Left lung (tissue), 10 donors: ENCODE data around the gene ARHGDIG. TPM values are rescaled to one million over a fixed set of nuclear protein-coding genes. Genes with fewer than 3 reads are reported as not detected.

Experiments used
- ATAC-seq: fragments of 200-7000 bp; cut with Tn5 transposase; one replicate; pipeline ENCODE4 v1.9.1; 2020; ENCODE audit warnings: moderate library complexity
- DNase-seq, 4 donors: peaks; one replicate each; pipeline ENCODE4 v3.0.0-alpha.2; 2013 to 2020
- H3K27ac ChIP-seq, 2 donors: fragments of 200-600 bp; sonication (generic) in 1 of 2; one replicate each; pipeline versions ENCODE4 v1.5.0 to v1.8.0; 2020 to 2021
- H3K27me3 ChIP-seq, 2 donors: fragments of 200-600 bp; sonication (generic) in 1 of 2; one replicate each; pipeline versions ENCODE4 v1.5.0 to v1.8.0; 2020 to 2021
- H3K36me3 ChIP-seq, 2 donors: fragments of 200-600 bp; sonication (generic) in 1 of 2; one replicate each; pipeline versions ENCODE4 v1.5.0 to v1.8.0; 2020 to 2021
- H3K4me1 ChIP-seq, 2 donors: fragments of 200-600 bp; one replicate each; pipeline ENCODE4 v1.8.0; 2021
- H3K4me3 ChIP-seq, 2 donors: fragments of 200-600 bp; sonication (generic) in 1 of 2; one replicate each; pipeline versions ENCODE4 v1.5.0 to v1.8.0; 2020 to 2021; ENCODE audit warnings: mild to moderate bottlenecking in 1 of 2
- H3K9me3 ChIP-seq, 2 donors: fragments of 200-600 bp; sonication (generic) in 1 of 2; one replicate each; pipeline versions ENCODE4 v1.5.0 to v1.8.0; 2020 to 2021
- intact Hi-C, 2 donors: fragments of 100-400 bp; cut with DNase I; formaldehyde crosslinking; loops; one replicate each; pipeline versions ENCODE4 v1.11.2 to v1.14.2; 2022
- polyA plus RNA-seq, 6 donors: library from polyadenylated mRNA; unstranded; fragments of 120-200 nt; gene quantifications; one replicate each; pipeline ENCODE4 v1.2.1, GENCODE V29; 2013; ENCODE audit not compliant: insufficient read length in 6 of 6
- total RNA-seq, 2 donors: library from RNA; stranded (reverse); fragmentation: NEBNext Ultra II Directional; extraction: Animal tissue kit (Norgen Biotek cat#: 25700); gene quantifications; one replicate each; pipeline ENCODE4 v1.2.1, GENCODE V29; 2021
- TF ChIP-seq, protein P1 (sequence below), 2 donors: fragments of 200-600 bp; sonication (generic) in 1 of 2; IDR thresholded peaks; one replicate each; pipeline versions ENCODE4 v1.5.0 to v1.8.0; 2021; ENCODE audit warnings: antibody characterized with exemption in 2 of 2
- donor health status: DM: no; HTN: yes; CAD: no.
- donor health status: DM: no; HTN: no; CAD: no.

ARHGDIG gene
- total and polyA plus RNA-seq, 8 donors, result 0.52 to 2.6 (median 1.0) TPM; not detected in 1

DNA sequence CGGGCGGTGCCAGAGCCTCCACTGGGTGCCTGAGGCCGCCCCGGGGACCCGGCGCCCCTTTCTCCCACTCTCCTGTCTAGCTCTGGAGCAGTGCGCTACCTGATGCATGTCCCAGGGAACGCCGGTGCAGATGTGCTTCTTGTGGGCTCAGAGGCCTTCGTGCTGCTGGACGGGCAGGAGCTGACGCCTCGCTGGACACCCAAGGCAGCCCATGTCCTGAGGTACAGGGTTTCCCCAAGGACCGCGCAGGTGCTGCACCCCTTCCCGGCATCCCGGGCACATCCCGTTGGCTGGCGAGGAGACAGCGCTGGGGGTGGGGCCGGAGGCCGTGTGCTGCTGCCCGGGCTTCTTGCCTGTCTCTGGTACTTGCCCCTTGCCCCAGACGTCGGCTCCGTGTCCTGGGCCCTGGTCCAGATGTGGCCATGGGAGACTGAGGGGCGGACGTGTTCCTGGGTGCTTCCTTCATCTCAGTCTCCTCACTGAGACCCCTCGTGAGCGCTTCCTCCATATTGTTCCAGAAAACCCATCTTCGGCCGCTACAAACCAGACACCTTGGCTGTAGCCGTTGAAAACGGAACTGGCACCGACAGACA, 17.1 kb upstream of the ARHGDIG start:
- Histone ChIP-seq H3K36me3 (peaks cover 0 to 66% of the 10 kb centered on the region in 2 donors), H3K27ac (no peak overlapping the region), H3K27me3 (no peaks in the 10 kb centered on the region), H3K4me3 (no peak overlapping the region), H3K9me3 (no peaks in the 10 kb centered on the region), H3K4me1 (no peaks in the 10 kb centered on the region)
- TF ChIP-seq, protein P1, sequence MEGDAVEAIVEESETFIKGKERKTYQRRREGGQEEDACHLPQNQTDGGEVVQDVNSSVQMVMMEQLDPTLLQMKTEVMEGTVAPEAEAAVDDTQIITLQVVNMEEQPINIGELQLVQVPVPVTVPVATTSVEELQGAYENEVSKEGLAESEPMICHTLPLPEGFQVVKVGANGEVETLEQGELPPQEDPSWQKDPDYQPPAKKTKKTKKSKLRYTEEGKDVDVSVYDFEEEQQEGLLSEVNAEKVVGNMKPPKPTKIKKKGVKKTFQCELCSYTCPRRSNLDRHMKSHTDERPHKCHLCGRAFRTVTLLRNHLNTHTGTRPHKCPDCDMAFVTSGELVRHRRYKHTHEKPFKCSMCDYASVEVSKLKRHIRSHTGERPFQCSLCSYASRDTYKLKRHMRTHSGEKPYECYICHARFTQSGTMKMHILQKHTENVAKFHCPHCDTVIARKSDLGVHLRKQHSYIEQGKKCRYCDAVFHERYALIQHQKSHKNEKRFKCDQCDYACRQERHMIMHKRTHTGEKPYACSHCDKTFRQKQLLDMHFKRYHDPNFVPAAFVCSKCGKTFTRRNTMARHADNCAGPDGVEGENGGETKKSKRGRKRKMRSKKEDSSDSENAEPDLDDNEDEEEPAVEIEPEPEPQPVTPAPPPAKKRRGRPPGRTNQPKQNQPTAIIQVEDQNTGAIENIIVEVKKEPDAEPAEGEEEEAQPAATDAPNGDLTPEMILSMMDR (IDR thresholded peaks at IDR 0.05), result no peak
- no peak for DNase-seq
- intact Hi-C loops, result no loop called here
- no peak for ATAC-seq

DNA sequence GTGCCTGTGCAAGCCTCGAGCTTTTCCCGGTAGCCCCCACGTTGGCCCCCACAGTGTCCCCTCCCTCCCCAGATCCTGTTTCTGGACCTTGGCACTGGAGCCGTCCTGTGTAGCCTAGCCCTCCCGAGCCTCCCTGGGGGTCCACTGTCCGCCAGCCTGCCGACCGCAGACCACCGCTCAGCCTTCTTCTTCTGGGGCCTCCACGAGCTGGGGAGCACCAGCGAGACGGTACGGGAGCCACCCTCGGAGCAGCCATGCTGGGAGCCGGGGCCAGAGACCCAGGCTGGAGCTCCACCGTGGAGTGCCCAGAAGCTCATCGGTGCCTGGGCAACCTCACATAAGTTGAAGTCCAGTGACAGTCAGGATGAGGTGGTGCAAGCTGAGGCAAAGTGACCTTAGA, 16.4 kb upstream of the ARHGDIG start:
- peaks cover 0 to 66% of the 10 kb centered on the region in 2 donors for H3K36me3 ChIP-seq
- H3K4me1 ChIP-seq, result no peaks in the 10 kb centered on the region
- ATAC-seq (no peak), DNase-seq (no peak)
- H3K27ac ChIP-seq, result no peak overlapping the region
- H3K9me3 ChIP-seq, result no peaks in the 10 kb centered on the region
- intact Hi-C loops, result no loop called here
- H3K27me3 ChIP-seq, result no peaks in the 10 kb centered on the region
- TF ChIP-seq, protein P1 (IDR thresholded peaks at IDR 0.05), result no peak
- no peak overlapping the region for H3K4me3 ChIP-seq

- intact Hi-C loops, result no loop called here
- Histone ChIP-seq H3K4me1 (no peaks in the 10 kb centered on the region), H3K27me3 (no peaks in the 10 kb centered on the region), H3K36me3 (peaks cover 0 to 60% of the 10 kb centered on the region in 2 donors), H3K9me3 (no peaks in the 10 kb centered on the region), H3K27ac (no peak overlapping the region), H3K4me3 (no peak overlapping the region)
- TF ChIP-seq, protein P1 (IDR thresholded peaks at IDR 0.05), result no peak
- no peak for ATAC-seq
- no peak for DNase-seq
Observed at GRCh38 chr16:264440-264951, 15.9 kb upstream of the ARHGDIG start.

DNA sequence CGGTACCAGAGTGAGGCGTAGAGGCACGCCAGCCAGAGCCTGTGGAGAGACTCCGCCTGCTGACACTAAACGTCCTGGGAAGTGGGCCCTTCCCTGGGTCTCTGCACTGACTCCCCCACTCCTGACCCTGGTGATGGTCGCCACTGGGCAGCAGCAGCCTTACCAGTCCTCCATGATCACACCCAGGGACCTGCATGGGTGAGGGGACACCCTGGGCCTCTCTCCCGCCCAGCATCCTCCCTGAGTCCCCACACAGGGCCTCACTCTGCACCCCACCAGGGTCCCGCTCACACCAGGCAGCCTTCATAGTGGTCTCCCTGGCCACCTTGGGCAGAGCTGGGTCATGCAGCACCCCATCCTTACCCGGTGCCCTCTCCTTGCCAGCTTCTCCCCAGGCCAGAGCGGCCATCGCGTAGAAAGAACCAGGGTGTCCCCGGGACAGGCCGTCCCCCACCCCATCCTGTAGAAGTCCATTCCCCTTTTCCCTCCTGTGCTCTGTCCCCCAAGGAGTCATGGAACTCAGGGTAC, 15.3 kb upstream of the ARHGDIG start:
- H3K9me3 ChIP-seq, result no peaks in the 10 kb centered on the region
- no peak for ATAC-seq
- TF ChIP-seq, protein P1 (IDR thresholded peaks at IDR 0.05), result no peak
- H3K4me3 ChIP-seq, result no peak overlapping the region
- no peak overlapping the region for H3K27ac ChIP-seq
- no peaks in the 10 kb centered on the region for H3K27me3 ChIP-seq
- DNase-seq, result no peak
- no peaks in the 10 kb centered on the region for H3K4me1 ChIP-seq
- H3K36me3 ChIP-seq, result peaks cover 0 to 55% of the 10 kb centered on the region in 2 donors
- intact Hi-C loops, result no loop called here

- TF ChIP-seq, protein P1 (IDR thresholded peaks at IDR 0.05), result no peak
- no peaks in the 10 kb centered on the region for H3K9me3 ChIP-seq
- H3K27ac ChIP-seq, result no peak overlapping the region
- H3K4me3 ChIP-seq, result no peak overlapping the region
- peaks cover 0 to 4% of the 10 kb centered on the region in 2 donors for H3K27me3 ChIP-seq
- H3K4me1 ChIP-seq, result no peaks in the 10 kb centered on the region
- H3K36me3 ChIP-seq, result peaks cover 0 to 48% of the 10 kb centered on the region in 2 donors
- intact Hi-C loops, result no loop called here
- ATAC-seq, result no peak
- no peak for DNase-seq
Observed at GRCh38 chr16:265711-266110, 14.7 kb upstream of the ARHGDIG start.
